GM21367 (cell line): Measurements from ENCODE around the gene EIF4E1B.

Experiments
- ATAC-seq: cut with Tn5 transposase; IDR thresholded peaks from one replicate; pipeline ENCODE4 v1.9.1; 2021; ENCODE audit not compliant: unreplicated experiment

EIF4E1B gene

DNA sequence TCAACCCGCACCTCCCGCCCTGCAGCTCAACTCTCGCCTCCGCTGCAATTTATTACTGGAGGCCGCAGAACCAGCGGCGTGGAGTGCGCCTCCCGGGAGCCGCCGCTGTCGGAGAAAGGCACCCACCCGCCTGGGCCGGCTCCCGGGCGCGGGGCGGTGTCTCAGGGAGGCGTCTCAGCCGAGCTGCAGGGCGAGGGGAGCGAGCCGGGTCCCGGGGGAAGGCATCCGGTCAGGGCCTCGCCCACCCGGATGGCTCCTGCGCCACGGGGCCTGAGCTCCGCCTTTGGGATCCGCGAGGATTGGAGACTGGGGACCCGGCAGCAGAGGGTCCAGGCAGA lies 49.7 kb downstream of the EIF4E1B start:
- ATAC-seq = no peak

DNA sequence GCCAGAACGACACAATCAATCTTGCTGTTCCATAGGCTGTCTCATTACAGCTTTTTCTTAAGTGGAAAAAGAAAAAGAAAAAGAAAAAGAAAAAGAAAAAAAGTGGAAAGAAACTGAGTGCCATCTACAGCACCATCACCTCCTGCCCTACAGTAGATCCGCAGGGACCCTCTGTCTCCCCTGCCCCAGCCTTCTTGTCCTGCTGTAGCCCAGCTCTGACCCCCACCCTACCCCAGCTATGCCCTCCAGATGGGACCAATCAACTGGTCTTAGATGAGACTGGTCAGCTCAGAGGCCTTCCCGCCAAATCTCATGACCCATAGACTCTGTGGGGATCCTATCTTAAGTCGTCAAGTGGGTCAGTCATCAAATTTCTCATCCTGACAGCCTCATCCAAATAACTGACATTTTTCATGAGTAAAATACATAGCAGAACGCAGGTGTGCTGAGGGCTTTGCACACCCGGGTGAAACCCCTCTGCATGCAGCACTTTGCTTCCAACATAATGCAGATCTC lies 51.6 kb downstream of the EIF4E1B start:
- no peak for ATAC-seq

DNA sequence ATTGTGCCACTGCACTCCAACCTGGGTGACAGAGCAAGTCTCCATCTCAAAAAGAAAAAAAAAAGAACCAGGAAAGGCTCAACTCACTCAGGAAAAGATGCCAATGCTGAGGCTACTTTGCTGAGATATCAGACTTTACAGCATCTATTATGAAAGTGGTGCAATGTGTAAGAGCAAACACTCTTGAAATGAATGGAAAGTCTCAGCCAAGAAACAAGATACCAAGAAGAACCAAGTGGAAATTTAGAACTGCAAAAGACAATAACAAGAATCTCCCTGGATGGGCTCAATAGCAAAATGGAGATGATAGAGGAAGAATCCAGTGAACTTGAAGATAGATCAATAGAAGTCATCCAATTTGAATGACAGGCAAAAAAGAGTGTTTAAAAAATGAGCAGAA lies 54.5 kb downstream of the EIF4E1B start:
- ATAC-seq = no peak

DNA sequence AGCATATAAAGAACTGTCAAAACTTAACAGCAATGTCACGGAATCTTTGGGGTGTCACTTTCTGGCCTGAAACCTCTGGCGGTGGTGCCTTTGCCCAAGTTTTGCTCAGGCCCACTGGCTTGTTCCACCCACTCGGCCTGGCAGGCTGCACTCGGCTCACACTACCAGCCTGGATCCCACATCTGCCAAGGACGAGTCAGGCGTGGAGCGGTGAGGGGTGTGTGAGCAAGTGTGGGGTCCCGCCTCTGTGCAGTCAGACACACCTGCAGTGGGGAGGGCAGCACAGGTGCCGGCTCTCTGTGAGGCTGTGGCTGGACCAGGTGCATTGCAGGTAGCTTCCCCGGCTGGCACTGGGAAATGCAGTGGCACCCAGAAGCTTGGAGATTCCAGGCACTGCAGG lies 56.8 kb downstream of the EIF4E1B start:
- no peak for ATAC-seq

DNA sequence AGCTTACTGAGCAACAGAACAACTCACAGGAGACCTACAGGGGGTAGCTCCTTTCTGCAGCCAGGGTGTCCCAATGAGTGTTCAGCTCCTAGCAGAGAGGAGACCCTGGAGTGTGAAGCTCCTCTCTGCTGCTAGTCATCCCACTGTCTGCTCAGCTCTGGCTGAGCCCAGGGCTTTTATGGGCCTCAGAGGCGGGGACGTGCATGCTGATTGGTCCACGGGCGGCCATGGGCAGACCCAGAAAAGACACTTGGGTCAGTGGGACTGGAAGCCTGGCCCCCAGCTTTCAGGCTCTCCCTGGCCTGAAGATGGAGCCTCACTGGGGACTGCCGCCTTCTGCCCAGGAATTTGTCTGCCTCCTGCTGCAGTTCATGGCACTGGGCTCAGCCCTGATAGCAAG lies 57.4 kb downstream of the EIF4E1B start:
- ATAC-seq = no peak

DNA sequence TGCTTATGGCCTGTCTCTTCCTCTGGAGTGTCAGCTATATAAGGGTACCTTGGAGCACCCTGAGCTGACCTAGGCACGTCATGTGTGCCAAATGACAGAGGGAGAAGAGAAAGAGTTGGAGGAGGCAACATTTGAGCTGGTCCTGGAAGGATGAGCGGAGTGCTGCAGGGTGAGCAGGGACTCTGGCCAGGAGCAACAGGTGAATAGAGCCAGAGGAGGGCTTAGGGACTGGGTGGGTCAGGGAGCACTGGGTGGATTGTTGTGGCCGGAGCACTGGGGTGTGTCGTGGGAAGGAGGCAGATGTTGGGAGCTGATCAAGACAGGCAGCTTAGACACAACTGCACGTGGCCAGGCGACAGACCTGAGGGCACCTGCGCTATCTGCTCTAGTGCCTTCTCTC lies 60.4 kb downstream of the EIF4E1B start:
- ATAC-seq = no peak

DNA sequence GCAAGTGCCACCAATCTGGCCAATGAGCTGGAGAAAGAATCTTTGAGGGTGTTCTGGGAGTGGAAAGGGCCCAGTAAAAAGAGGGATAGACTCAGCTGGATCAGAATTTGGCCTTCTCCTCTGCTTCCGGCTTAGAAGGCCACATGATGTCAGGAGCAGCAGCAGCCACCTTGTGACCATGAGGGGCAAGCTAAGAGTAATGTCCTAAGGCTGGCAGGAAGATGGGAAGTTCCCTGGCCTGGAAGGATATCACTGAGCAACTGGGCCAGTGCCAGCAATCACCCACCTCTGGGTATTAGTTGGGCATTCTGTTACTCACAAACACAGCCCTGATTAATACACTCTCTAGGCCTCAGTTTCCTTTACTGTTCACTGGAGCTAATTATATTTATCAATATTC lies 61.0 kb downstream of the EIF4E1B start:
- ATAC-seq = no peak

DNA sequence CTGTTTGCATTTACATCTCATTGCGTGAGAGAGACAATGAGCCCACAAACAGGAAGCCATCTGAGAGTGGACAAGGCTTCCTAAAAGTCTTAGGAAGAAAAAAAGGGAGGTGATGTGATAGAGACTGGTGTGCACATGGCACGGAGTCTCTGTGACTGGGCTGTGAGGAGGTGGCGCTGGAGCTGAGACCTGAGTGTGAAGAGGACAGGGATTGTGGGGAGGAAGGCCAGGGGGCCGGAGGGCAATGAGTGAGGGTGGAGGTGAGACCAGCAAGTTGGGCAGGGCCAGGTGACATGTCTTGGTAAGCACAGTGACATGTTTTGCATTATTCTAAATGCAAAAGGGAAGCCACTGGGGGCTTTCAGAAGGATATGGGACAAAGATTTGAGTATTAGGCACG lies 61.9 kb downstream of the EIF4E1B start:
- no peak for ATAC-seq

DNA sequence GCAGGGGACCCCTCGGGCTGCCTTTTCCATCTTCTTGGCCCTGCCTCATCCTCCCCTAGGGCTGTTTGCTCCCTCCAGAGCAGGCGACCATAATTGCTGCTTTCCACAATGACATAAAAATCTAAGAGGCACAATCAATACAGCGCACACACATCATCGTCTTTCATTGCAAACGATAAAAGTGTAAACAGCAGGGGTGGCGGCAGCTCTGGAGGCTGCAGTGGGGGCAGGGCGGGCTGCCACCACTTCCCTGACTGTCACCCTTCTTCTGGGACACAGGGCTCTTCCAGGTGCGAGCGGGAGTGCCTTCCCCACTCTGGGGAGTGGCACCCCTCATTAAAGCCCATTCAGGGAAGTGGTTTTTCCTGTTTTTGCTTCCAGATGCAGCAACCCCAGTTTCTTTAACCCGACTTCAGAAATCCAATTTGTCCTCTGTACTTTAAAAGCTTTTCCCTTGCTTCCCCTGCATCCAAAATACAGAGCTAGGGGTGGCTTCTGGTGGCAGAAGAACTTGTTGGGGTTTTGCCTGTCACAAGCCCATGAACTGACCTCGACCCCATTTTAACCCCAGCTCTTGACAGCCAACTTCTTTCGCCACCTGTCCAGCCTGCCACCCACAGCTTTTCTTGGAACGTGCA lies 62.5 kb downstream of the EIF4E1B start:
- ATAC-seq = no peak

DNA sequence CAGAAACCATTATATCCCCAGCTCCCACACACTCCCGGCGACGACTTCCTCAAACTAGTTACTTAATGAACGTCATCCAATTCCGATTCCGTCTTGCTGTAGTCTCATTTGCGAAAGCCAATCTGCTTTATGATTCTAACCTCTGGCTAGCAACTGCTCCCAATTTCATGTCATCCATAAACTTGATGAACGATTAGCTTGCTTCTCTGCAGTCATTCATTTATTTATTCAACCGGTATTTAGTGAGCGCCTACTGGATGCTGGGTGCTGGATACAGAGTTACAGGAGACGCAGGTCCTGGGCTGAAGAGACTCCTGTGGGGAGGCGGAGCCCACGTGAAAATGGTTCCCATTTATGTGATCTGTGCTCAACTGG lies 63.0 kb downstream of the EIF4E1B start:
- no peak for ATAC-seq

DNA sequence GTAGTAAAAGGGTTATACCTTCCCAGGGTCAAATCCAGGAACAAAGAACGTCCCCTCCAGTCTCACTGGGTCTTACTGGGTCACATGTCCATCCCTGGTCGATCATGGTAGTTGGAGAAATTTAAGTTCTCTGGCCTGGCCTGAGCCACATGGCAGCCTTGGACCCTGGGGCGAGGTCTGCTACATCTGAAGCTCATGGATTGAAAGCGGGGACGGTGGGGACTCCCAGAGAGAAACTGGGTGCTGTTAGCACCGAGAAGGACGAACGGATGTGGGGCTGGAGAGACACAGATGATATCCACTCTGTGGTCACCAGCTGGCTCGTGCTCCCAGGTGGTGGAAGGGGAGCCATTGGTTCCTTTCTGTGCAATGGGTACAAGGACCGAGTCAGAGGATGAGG lies 63.7 kb downstream of the EIF4E1B start:
- no peak for ATAC-seq

DNA sequence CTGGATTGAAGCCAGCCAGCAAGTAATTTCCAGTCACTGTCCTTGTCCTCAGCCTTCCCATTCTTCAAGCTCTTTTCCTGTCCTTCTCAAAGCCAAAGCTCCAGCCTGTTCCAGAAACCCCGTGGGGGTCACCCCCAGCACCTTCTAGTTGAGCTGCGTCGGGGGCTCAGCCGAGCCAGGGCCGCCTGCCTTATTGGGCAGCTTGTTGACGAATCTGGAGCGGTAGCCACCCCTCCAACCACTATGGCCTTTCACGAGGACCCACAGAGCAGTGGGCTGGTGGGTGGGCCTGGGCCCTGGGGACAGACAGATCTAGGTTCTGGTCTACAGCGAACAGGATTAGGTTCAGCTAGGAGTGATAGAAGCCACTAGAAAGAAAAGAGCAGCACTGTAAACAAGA lies 64.2 kb downstream of the EIF4E1B start:
- no peak for ATAC-seq

DNA sequence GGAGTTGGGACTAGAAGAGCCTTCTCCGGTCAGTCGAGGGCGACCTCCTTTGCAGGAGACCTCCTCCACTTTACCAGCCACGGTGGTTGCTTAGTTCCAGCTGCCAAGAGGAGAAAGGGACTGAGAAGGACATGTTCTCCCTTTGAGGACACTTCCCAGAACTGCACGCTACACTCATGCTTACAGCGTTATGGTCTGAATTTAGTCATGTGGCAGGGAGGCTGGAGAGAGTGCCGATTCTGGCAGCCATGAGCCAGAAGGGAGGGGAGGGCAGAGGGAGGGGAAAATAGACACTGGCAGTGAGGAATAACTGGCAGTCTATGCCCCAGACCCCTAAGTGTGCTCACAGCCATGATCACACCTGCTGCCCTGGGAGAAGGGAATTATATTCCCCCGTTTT lies 64.6 kb downstream of the EIF4E1B start:
- ATAC-seq = no peak
